G401.6 (cell line): ENCODE results near the gene S100Z.

Experiments used
- FAIRE-seq: peaks from 2 replicates; lab custom pipeline; 2012; peaks lifted over from hg19 to GRCh38; lab: Jason Lieb, UNC

The S100Z gene

DNA sequence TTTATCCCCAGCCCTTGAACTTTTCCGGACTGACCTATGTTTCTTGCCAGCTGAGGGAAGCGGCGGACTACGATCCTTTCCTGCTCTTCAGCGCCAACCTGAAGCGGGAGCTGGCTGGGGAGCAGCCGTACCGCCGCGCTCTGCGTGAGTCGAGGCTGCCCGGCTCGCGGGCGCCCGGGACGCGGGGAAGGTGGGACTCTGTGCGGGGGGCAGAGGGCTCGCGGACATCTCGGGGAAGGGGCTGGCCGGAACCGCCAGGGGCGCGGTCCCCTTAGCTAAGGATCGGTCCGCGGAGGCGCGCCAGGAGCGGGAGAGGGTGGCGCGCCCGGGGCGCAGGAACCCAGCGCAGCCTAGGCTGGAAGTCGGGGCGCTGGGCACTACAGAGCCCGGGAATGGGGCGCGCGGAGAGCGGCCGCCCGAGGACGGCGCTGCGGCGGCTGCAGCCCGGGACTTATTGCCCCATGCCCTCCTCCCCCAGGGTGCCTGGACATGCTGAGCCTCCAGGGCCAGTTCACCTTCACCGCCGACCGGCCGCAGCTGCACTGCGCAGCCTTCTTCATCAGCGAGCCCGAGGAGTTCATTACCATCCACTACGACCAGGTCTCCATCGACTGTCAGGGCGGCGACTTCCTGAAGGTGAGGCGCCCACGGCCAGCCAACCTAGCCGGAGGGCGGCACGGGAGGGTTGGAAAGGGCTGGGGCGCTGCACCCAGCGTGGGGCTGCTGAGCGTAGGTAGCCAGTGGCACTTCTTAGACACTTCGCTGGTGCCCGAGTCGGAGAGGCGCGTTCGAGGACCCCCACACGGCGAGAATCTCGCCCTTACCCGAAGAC lies 104.0 kb downstream of the S100Z start:
- no peak for FAIRE-seq

DNA sequence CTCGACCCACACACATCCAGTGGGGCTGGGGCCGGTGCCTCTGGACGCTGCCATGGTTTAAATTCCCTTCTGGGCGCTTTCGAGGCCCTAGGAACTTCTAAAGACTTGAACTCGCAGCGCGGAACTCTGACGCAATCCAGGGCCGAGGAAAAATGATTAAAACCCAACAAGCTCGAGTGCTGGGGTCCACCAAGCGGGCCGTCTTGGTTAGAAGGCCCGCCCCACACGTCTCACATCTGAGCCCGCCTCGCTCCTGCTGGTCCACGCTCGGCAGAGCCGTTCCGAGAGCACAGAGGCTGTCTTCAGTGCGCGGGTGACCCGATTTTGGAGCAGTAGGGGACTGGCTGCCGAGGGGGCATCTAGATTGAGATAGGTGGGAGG lies 104.6 kb downstream of the S100Z start:
- FAIRE-seq = no peak

DNA sequence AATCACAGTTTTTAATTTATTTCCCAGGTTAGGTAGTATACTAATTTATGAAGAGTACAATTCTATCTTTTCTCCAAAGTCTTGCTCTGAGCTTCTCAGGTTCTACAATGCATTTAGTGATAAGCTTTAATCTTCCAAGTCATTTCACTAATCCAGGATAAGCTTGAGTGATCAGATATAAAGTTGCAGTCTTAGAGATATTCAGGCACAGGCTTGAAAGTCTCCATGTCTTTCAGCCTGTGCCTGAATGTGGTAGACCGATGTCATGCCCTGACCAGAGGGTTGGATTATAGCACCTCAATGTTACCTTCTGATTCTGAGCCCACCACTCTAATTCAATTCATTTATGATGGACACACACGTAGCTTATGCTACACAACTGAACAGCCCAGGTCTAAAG lies 106.2 kb downstream of the S100Z start:
- FAIRE-seq = no peak

DNA sequence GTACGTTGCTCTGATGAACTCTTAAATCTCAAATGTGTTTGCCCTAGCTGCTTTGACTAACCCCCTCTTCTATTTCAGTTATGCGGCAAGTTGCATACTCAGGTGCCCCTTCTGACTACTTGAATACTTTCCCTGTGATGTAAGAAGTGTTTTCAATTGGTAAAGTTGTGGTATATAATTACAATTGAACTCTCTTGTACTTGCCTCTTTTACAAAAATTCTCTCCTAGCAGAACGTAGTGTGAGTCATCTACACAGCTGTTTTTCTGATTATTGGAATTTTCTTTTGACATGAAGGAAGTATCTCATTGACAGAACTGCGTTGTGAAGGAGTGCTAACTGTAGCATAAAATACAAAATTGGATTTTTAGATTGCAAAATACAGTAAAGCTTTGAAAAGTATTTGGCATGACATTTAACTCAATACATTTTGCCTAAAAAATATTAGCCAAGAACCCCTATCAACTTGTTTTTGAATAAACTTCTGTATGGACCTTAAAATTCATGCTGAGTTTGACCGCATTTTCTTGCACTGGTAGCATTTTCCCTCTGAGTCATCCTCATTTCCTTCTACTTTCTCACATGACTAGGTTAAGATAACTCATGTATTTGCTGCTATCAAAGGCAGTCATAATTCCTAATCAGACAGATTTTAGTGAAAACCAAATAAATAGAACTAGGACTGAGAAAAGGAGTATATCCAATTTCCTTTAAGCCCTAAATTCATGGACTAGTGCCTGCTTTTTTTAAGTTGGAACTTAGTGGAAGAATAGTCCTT lies 109.4 kb downstream of the S100Z start:
- no peak for FAIRE-seq

DNA sequence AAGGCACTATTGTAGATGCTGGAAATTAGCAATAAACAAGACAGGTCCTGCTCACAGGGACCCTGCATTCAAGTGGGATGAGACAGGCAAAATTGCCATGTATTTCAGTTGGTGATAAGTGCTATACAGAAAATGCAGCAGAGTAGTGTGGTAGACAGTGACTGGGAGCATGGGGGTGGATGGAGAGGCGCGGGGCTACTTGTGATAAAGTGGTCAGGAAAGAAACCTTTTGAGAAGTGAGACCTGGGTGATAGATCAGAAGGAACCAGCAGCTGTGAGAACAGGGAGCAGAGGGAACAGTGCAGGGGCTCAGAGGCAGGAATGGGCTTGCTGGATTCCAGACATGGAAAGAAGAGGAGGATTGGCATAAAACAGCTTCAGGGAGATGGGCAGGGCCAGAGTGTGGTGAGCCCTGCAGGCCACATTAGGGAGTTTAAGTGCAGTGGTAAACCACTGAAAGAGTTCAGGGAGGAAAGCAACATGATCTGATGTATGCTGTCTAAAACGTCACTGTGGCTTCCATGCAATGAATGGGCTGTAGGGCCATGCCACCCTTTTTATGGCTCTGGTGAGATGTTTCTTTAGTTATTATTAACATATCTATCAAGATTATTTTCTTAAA lies 110.3 kb downstream of the S100Z start:
- no peak for FAIRE-seq

DNA sequence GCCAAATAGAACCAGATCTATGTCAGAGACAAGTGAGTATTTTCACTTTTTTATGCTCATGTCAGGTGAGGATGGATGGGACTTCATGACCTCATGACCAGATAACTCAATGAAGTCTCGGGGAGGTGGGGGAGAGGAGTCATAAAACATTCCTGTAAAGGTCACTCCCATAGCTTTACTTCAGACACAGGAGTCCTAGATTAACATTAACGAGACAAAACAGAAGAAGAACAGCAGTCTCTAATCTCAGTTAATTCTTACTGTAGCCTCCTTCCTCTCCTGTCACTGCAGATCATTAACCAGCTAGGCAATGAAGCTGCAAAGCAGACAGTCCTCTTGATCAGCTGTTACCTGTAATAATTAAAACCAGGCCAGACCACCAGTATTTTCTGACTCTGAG lies 114.2 kb downstream of the S100Z start:
- FAIRE-seq = no peak
